Kidney (tissue), 14 donors: ENCODE measurements around the gene CCDC97. TPM values are rescaled to one million over a fixed set of nuclear protein-coding genes. Genes with fewer than 3 reads are reported as not detected.
"Not testable (repeated sequence)": the region's sequence is repeated elsewhere in the genome, so short reads cannot be mapped to it uniquely, and the experiment has no call there.

ENCODE experiments used
- DNase-seq, 5 donors: peaks; one replicate each; pipeline ENCODE4 v3.0.0-alpha.2; 2013 to 2020
- FAIRE-seq: peaks from 2 replicates; lab custom pipeline; 2012; peaks lifted over from hg19 to GRCh38; lab: Jason Lieb, UNC
- H3K27ac ChIP-seq, 2 donors: one replicate each; pipeline ENCODE4 v1.7.0; 2013; ENCODE audit warnings: low read depth in 2 of 2, low read length in 2 of 2, inconsistent platforms in 1 of 2
- H3K27me3 ChIP-seq: one replicate; pipeline ENCODE4 v1.7.1; 2013; ENCODE audit warnings: low read length, inconsistent platforms; ENCODE audit not compliant: control insufficient read depth, insufficient read depth
- H3K36me3 ChIP-seq, 3 donors: one replicate each; pipeline versions ENCODE4 v1.7.0 to v1.7.1; 2013; ENCODE audit warnings: low read length in 3 of 3, control low read depth in 1 of 3, inconsistent platforms in 1 of 3; ENCODE audit not compliant: insufficient read depth in 3 of 3, control insufficient read depth in 2 of 3
- H3K4me1 ChIP-seq, 3 donors: one replicate each; pipeline versions ENCODE4 v1.7.0 to v1.7.1; 2013; ENCODE audit warnings: low read length in 3 of 3, inconsistent platforms in 1 of 3, low read depth in 1 of 3; ENCODE audit not compliant: control insufficient read depth in 2 of 3, insufficient read depth in 2 of 3
- H3K4me3 ChIP-seq, 3 donors: one replicate each; pipeline versions ENCODE4 v1.7.0 to v1.8.1; 2013; ENCODE audit warnings: low read length in 3 of 3, control low read depth in 1 of 3, inconsistent platforms in 1 of 3
- H3K9ac ChIP-seq, 3 donors: one replicate each; pipeline versions ENCODE4 v1.7.0 to v1.7.1; 2013; ENCODE audit warnings: low read length in 3 of 3, control low read depth in 1 of 3, inconsistent platforms in 1 of 3
- H3K9me3 ChIP-seq, 3 donors: one replicate each; pipeline versions ENCODE4 v1.7.0 to v1.7.1; 2013; ENCODE audit warnings: low read length in 3 of 3, control low read depth in 1 of 3, inconsistent platforms in 1 of 3; ENCODE audit not compliant: control insufficient read depth in 2 of 3, insufficient read depth in 1 of 3
- CTCF ChIP-seq: IDR thresholded peaks from 3 replicates; pipeline ENCODE4 v1.5.1; 2012; ENCODE audit warnings: mild to moderate bottlenecking, moderate library complexity, borderline replicate concordance; ENCODE audit not compliant: insufficient read depth; ENCODE audit errors: extremely low read depth
- intact Hi-C: fragments of 100-400 bp; cut with DNase I; formaldehyde crosslinking; loops from one replicate; pipeline ENCODE4 v1.11.1; 2022
- polyA plus RNA-seq: library from polyadenylated mRNA; stranded (reverse); fragments of 350-450 nt; fragmentation: Illumina TruSeq; extraction: RNeasy Lipid Tissue Mini Kit (QIAGEN cat#74804); gene quantifications from one replicate; pipeline ENCODE4 v1.2.3, GENCODE V29; 2014; ENCODE audit warnings: low read depth, low replicate concordance; ENCODE audit not compliant: insufficient read depth
- total RNA-seq: library from RNA; stranded (reverse); fragmentation: NEBNext Ultra II Directional; extraction: Animal tissue kit (Norgen Biotek cat#: 25700); gene quantifications from one replicate; pipeline ENCODE4 v1.2.1, GENCODE V29; 2021
- donor health status: control.
- donor health status: control.
- donor health status: control.
- donor health status: control.
- donor health status: control.
- donor health status: DM: yes; HTN: yes; CAD: no.
- donor health status: Normal renal cell carcinoma (clear cell type).

The CCDC97 gene
- total and polyA plus RNA-seq, 2 donors from 2014 or later: 9.8 to 28.1 TPM

- FAIRE-seq (no peak), DNase-seq (no peak)
- Histone ChIP-seq H3K4me1 (no peaks in the 10 kb centered on the region), H3K27me3 (no peaks in the 10 kb centered on the region), H3K9ac (no peak overlapping the region), H3K9me3 (no peaks in the 10 kb centered on the region), H3K36me3 (peaks cover 0 to 2% (median 0%) of the 10 kb centered on the region in 3 donors), H3K4me3 (no peak overlapping the region), H3K27ac (no peak overlapping the region)
- intact Hi-C loops: no loop called here
- TF ChIP-seq CTCF: peak; percentile 30
These were observed 31.9 kb downstream of the CCDC97 start for GRCh38 chr19:41341669-41342490.

DNA sequence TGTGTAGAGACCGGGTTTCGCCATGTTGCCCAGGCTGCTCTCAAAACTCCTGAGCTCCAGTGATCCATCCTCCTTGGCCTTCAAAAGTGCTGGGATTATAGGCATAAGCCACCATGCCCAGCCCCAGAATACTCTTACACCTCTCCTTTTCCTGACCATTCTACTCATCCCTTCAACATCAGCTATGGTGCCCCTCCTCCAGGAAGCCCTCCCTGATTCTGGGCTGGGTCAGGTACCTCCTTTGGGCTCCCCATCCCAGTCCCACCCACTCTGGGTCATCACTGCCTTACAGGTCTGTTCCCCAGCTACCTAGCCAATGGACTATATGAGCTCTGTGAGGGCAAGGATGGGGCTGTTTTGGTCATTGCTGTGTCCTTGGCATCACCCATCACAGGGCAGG, 34.2 kb downstream of the CCDC97 start:
- FAIRE-seq: no peak

DNA sequence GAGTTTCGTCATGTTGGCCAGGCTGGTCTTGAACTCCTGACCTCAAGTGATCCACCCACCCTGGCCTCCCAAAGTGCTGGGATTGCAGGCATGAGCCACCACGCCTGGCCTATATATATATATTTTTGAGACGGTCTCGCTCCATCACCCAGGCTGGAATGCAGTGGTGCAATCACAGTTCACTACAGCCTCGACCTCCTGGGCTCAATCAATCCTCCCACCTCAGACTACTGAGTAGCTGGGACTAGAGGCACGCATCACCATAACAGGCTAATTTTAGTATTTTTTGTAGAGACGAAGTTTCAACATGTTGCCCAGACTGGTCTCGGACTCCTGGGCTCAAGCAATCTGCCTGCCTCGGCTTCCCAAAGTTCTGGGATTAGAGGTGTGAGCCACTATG, 36.9 kb downstream of the CCDC97 start:
- H3K27ac ChIP-seq, FAIRE-seq, H3K4me3 ChIP-seq, H3K27me3 ChIP-seq, H3K9me3 ChIP-seq, DNase-seq, H3K4me1 ChIP-seq, H3K9ac ChIP-seq, intact Hi-C loops, H3K36me3 ChIP-seq: not testable (repeated sequence)

More for the DNA sequence above, 34.2 kb downstream of the CCDC97 start:
- H3K9me3 ChIP-seq: no peaks in the 10 kb centered on the region
- no peak overlapping the region for H3K9ac ChIP-seq
- H3K36me3 ChIP-seq: peaks cover 0 to 2% (median 0%) of the 10 kb centered on the region in 3 donors
- no peak overlapping the region for H3K27ac ChIP-seq
- intact Hi-C loops: no loop called here
- DNase-seq: no peak
- H3K27me3 ChIP-seq: no peaks in the 10 kb centered on the region
- TF ChIP-seq CTCF: no peak
- H3K4me3 ChIP-seq: no peak overlapping the region
- H3K4me1 ChIP-seq: peaks cover 0 to 3% (median 0%) of the 10 kb centered on the region in 3 donors

DNA sequence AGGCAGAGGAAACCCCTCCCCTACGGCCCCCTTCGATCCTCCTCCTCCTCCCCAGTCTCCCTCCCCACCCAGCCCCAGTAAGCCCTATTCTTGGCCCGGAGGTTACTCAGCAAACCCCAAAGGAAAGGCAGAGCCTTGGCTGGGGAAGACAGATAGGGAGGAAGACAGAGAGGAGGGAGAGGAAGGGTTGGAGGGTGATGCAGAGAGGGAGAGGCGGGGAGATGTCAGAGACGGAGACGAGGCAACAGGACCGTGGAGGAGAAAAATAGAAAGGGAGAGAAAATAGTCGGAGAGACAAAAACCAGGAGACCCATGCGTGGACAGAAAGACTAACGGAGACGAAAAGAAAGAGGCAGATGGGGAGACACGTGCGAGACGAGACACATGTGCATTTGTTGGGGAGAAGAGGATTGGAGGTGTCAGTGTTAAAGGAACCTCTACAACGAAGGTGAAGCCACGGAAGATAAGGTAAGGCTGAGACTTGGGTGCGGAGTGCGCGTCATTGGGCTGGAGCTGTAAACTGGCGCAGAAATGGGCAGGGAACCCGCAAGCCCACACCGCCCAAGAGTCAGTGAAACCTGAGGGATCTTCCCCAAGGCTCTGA, 40.9 kb downstream of the CCDC97 start:
- DNase-seq (peak in 1 of 5 donors; percentile 14), FAIRE-seq (no peak)
- no peak for TF ChIP-seq CTCF
- Histone ChIP-seq H3K27ac (peak overlapping the region; percentile 8 to 57), H3K4me1 (peaks cover 0 to 20% (median 3%) of the 10 kb centered on the region in 3 donors), H3K9ac (peak overlapping the region in 1 of 3 donors; percentile 37), H3K27me3 (no peaks in the 10 kb centered on the region), H3K9me3 (no peaks in the 10 kb centered on the region), H3K36me3 (no peaks in the 10 kb centered on the region), H3K4me3 (peak overlapping the region; percentile 59 to 71 (median 64))
- intact Hi-C loops: no loop called here
